GM19395 (cell line): Measurements from ENCODE around the gene DECR2.
A peak's percentile ranks its signal among the peaks of the same experiment; 100 is the strongest.
"Not testable (repeated sequence)": the region's sequence is repeated elsewhere in the genome, so short reads cannot be mapped to it uniquely, and the experiment has no call there.

Experiments used
- ATAC-seq: cut with Tn5 transposase; IDR thresholded peaks from one replicate; pipeline ENCODE4 v1.9.1; 2021; ENCODE audit warnings: mild to moderate bottlenecking, moderate library complexity; ENCODE audit not compliant: unreplicated experiment

The DECR2 gene

GRCh38 chr16:401468-402348 lies at the start of gene DECR2:
TSS of gene DECR2 (plus strand) at chr16:401885. CDS start at chr16:401964, 79 bp downstream.
- peak; percentile 55 for ATAC-seq

- peak; percentile 53 for ATAC-seq
Measured at GRCh38 chr16:352547-353403, 48.9 kb upstream of the DECR2 start, which contains the start of gene AXIN1. TSS of gene AXIN1 (minus strand) at chr16:352723. CDS start at chr16:347025, 5,698 bp downstream.

GRCh38 chr16:353404-354290 lies 48.0 kb upstream of the DECR2 start:
- peak; percentile 22 for ATAC-seq

- no peak for ATAC-seq
Measured at GRCh38 chr16:354291-354881, 47.3 kb upstream of the DECR2 start.

- ATAC-seq = no peak
Measured at GRCh38 chr16:354971-355461, 46.7 kb upstream of the DECR2 start.

- ATAC-seq = no peak
Measured at GRCh38 chr16:356741-357140, 44.9 kb upstream of the DECR2 start.

GRCh38 chr16:359067-359763 lies 42.5 kb upstream of the DECR2 start:
- ATAC-seq = no peak

- ATAC-seq = no peak
Measured at GRCh38 chr16:359871-360697, 41.6 kb upstream of the DECR2 start.

- no peak for ATAC-seq
Measured at GRCh38 chr16:360698-361336, 40.9 kb upstream of the DECR2 start.

GRCh38 chr16:361341-361871 lies 40.3 kb upstream of the DECR2 start:
- no peak for ATAC-seq

- ATAC-seq = no peak
Measured at GRCh38 chr16:361872-362701, 39.6 kb upstream of the DECR2 start.

GRCh38 chr16:362702-362999 lies 39.0 kb upstream of the DECR2 start:
- ATAC-seq = not testable (repeated sequence)

GRCh38 chr16:363110-363765 lies 38.4 kb upstream of the DECR2 start:
- no peak for ATAC-seq

GRCh38 chr16:363766-364490 lies 37.8 kb upstream of the DECR2 start:
- no peak for ATAC-seq

- ATAC-seq = no peak
Measured at GRCh38 chr16:364595-365491, 36.8 kb upstream of the DECR2 start.
